Neural cell (in vitro differentiated cells): Measurements from ENCODE around the gene RABGGTA. TPM values are rescaled to one million over a fixed set of nuclear protein-coding genes. Genes with fewer than 3 reads are reported as not detected.

Experiments used
- H2AFZ ChIP-seq: fragments of 200-600, 300-800 bp; sonication (generic), shearing (Covaris generic); 2 replicates; pipeline ENCODE4 v1.6.0; 2014; ENCODE audit warnings: low read depth, mild to moderate bottlenecking, antibody characterized with exemption, low read length, moderate library complexity
- H3F3A ChIP-seq: fragments of 200-600 bp; shearing (Covaris generic); 2 replicates; pipeline ENCODE4 v1.6.1; 2016; ENCODE audit warnings: mild to moderate bottlenecking, moderate library complexity, mixed read lengths, antibody characterized with exemption, low read length; ENCODE audit not compliant: insufficient read depth, poor library complexity, severe bottlenecking
- H3K27ac ChIP-seq: fragments of 200-600, 300-800 bp; sonication (generic), shearing (Covaris generic); 2 replicates; pipeline ENCODE4 v1.5.1; 2014; ENCODE audit warnings: mild to moderate bottlenecking, low read length, moderate library complexity
- H3K27me3 ChIP-seq: fragments of 300-800, 200-600 bp; sonication (generic), shearing (Covaris generic); 2 replicates; pipeline ENCODE4 v1.6.0; 2014; ENCODE audit warnings: mild to moderate bottlenecking, low read depth, low read length, moderate library complexity; ENCODE audit not compliant: insufficient read depth
- H3K36me3 ChIP-seq: fragments of 300-800, 200-600 bp; sonication (generic), shearing (Covaris generic); 2 replicates; pipeline ENCODE4 v1.5.1; 2014; ENCODE audit warnings: mild to moderate bottlenecking, antibody characterized with exemption, low read length, moderate library complexity; ENCODE audit not compliant: insufficient read depth
- H3K4me2 ChIP-seq: fragments of 300-800, 200-600 bp; sonication (generic), shearing (Covaris generic); 2 replicates; pipeline ENCODE4 v1.6.0; 2014; ENCODE audit warnings: mild to moderate bottlenecking, low read length
- H3K4me3 ChIP-seq: fragments of 300-800, 200-600 bp; sonication (generic), shearing (Covaris generic); 2 replicates; pipeline ENCODE4 v1.5.1; 2014; ENCODE audit warnings: mild to moderate bottlenecking, low read length, moderate library complexity
- H3K79me2 ChIP-seq: fragments of 200-600 bp; shearing (Covaris generic); replicated peaks from 2 replicates; pipeline ENCODE4 v1.6.0; 2014; ENCODE audit warnings: mild to moderate bottlenecking, low read length, moderate library complexity; ENCODE audit not compliant: insufficient read depth
- H3K9ac ChIP-seq: fragments of 300-800, 200-600 bp; sonication (generic), shearing (Covaris generic); 2 replicates; pipeline ENCODE4 v1.6.1; 2016; ENCODE audit warnings: mild to moderate bottlenecking, low read length, mixed read lengths
- H3K9me2 ChIP-seq: fragments of 200-600 bp; shearing (Covaris generic); 2 replicates; pipeline ENCODE4 v1.6.1; 2016; ENCODE audit warnings: mild to moderate bottlenecking, low read length, mixed read lengths; ENCODE audit not compliant: insufficient read depth
- H3K9me3 ChIP-seq: fragments of 200-600, 300-800 bp; sonication (generic), shearing (Covaris generic); 2 replicates; pipeline ENCODE4 v1.6.1; 2016; ENCODE audit warnings: mild to moderate bottlenecking, mixed run types, low read length, moderate library complexity, mixed read lengths
- H4K20me1 ChIP-seq: fragments of 200-600 bp; shearing (Covaris generic); 2 replicates; pipeline ENCODE4 v1.6.1; 2016; ENCODE audit warnings: mild to moderate bottlenecking, mixed run types; ENCODE audit not compliant: insufficient read depth
- EP300 ChIP-seq: fragments of 450-650 bp; conservative IDR thresholded peaks from 2 replicates; pipeline ENCODE4 v1.6.1; 2014; ENCODE audit warnings: antibody characterized with exemption, mild to moderate bottlenecking, moderate library complexity; ENCODE audit not compliant: poor library complexity, severe bottlenecking
- EZH2 ChIP-seq: fragments of 200-600, 300-800 bp; shearing (Covaris generic), sonication (generic); IDR thresholded peaks from 2 replicates; pipeline ENCODE4 v1.6.1; 2014; ENCODE audit warnings: antibody characterized with exemption, low read length, borderline replicate concordance, mild to moderate bottlenecking; ENCODE audit not compliant: insufficient read depth, poor library complexity, severe bottlenecking
- MXI1 ChIP-seq: fragments of 450-650 bp; conservative IDR thresholded peaks from 2 replicates; pipeline ENCODE4 v1.6.1; 2014; ENCODE audit warnings: antibody characterized with exemption, mild to moderate bottlenecking; ENCODE audit not compliant: poor library complexity, severe bottlenecking
- POLR2AphosphoS5 ChIP-seq: IDR thresholded peaks from 2 replicates; pipeline ENCODE4 v1.6.1; 2012
- RAD21 ChIP-seq: fragments of 450-650 bp; conservative IDR thresholded peaks from 2 replicates; pipeline ENCODE4 v1.6.1; 2014; ENCODE audit warnings: antibody characterized with exemption, mild to moderate bottlenecking, moderate library complexity
- SMC3 ChIP-seq: fragments of 450-650 bp; conservative IDR thresholded peaks from 2 replicates; pipeline ENCODE4 v1.6.1; 2014; ENCODE audit warnings: antibody characterized with exemption, mild to moderate bottlenecking, moderate library complexity; ENCODE audit not compliant: poor library complexity
- TAF1 ChIP-seq: IDR thresholded peaks from 2 replicates; pipeline ENCODE4 v1.6.1; 2012; ENCODE audit warnings: low read depth
- polyA plus RNA-seq: library from polyadenylated mRNA; depleted of rRNA; stranded (reverse); fragments of >200 nt; gene quantifications from 2 replicates; pipeline ENCODE4 v1.2.3, GENCODE V29; 2014
- TF ChIP-seq, protein P1 (sequence below): fragments of 450-650 bp; IDR thresholded peaks from 2 replicates; pipeline ENCODE4 v1.5.1; 2014; ENCODE audit warnings: antibody characterized with exemption, mild to moderate bottlenecking, moderate library complexity; ENCODE audit not compliant: poor library complexity, severe bottlenecking
- TF ChIP-seq, protein P2 (sequence below): IDR thresholded peaks from 2 replicates; pipeline ENCODE4 v1.6.1; 2012; ENCODE audit warnings: borderline replicate concordance

RABGGTA gene
- polyA plus RNA-seq, 1 donor from 2014 or later = 33.2 TPM

DNA sequence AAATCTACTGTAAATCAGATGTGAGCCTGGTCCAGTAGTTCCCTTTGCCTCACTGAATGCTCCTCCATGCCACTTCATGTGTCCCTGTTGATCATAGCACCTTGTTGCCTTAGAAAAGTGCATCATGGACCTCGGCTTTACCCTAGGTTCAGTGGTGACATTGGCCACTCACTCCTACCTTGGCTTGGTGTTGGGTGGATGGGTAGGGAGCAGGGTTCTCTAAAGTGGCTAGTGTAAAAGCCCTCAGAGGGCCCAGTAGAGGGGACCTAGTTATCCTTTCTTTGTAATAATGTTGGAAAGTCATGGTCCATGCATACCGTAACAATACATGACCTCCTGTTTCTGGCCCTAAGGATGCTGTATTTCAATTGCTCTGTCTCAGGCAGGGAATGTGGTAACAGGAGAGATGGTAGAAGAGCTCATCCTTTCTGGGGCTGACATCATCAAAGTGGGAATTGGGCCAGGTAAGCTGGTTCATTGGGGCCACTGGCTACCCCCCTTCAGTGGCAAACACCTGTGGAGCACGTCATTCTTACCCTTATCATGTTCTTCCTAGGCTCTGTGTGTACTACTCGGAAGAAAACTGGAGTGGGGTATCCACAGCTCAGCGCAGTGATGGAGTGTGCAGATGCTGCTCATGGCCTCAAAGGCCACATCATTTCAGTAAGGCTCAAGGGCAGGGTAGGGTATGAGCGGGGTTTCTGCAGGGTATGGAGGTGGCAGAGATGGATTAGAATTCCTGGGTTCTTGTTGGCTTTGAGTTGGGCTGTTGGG, 34.5 kb downstream of the RABGGTA start:
- Histone ChIP-seq H3K4me3 (no peak overlapping the region), H3K9ac (no peak overlapping the region), H3K79me2 (peaks cover 31% of the 10 kb centered on the region), H3K9me2 (no peaks in the 10 kb centered on the region), H3K27me3 (no peaks in the 10 kb centered on the region), H3K36me3 (peaks cover 16% of the 10 kb centered on the region), H3K4me2 (no peak overlapping the region), H3K9me3 (no peaks in the 10 kb centered on the region), H2AFZ (no peak overlapping the region), H4K20me1 (peaks cover 5% of the 10 kb centered on the region), H3K27ac (no peak overlapping the region), H3F3A (no peaks in the 10 kb centered on the region)
- TF ChIP-seq, protein P1, sequence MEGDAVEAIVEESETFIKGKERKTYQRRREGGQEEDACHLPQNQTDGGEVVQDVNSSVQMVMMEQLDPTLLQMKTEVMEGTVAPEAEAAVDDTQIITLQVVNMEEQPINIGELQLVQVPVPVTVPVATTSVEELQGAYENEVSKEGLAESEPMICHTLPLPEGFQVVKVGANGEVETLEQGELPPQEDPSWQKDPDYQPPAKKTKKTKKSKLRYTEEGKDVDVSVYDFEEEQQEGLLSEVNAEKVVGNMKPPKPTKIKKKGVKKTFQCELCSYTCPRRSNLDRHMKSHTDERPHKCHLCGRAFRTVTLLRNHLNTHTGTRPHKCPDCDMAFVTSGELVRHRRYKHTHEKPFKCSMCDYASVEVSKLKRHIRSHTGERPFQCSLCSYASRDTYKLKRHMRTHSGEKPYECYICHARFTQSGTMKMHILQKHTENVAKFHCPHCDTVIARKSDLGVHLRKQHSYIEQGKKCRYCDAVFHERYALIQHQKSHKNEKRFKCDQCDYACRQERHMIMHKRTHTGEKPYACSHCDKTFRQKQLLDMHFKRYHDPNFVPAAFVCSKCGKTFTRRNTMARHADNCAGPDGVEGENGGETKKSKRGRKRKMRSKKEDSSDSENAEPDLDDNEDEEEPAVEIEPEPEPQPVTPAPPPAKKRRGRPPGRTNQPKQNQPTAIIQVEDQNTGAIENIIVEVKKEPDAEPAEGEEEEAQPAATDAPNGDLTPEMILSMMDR = no peak
- TF ChIP-seq EZH2 (no peak), SMC3 (no peak), EP300 (no peak), POLR2AphosphoS5 (no peak), MXI1 (no peak), RAD21 (no peak)
- TF ChIP-seq, protein P2, sequence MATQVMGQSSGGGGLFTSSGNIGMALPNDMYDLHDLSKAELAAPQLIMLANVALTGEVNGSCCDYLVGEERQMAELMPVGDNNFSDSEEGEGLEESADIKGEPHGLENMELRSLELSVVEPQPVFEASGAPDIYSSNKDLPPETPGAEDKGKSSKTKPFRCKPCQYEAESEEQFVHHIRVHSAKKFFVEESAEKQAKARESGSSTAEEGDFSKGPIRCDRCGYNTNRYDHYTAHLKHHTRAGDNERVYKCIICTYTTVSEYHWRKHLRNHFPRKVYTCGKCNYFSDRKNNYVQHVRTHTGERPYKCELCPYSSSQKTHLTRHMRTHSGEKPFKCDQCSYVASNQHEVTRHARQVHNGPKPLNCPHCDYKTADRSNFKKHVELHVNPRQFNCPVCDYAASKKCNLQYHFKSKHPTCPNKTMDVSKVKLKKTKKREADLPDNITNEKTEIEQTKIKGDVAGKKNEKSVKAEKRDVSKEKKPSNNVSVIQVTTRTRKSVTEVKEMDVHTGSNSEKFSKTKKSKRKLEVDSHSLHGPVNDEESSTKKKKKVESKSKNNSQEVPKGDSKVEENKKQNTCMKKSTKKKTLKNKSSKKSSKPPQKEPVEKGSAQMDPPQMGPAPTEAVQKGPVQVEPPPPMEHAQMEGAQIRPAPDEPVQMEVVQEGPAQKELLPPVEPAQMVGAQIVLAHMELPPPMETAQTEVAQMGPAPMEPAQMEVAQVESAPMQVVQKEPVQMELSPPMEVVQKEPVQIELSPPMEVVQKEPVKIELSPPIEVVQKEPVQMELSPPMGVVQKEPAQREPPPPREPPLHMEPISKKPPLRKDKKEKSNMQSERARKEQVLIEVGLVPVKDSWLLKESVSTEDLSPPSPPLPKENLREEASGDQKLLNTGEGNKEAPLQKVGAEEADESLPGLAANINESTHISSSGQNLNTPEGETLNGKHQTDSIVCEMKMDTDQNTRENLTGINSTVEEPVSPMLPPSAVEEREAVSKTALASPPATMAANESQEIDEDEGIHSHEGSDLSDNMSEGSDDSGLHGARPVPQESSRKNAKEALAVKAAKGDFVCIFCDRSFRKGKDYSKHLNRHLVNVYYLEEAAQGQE = no peak

DNA sequence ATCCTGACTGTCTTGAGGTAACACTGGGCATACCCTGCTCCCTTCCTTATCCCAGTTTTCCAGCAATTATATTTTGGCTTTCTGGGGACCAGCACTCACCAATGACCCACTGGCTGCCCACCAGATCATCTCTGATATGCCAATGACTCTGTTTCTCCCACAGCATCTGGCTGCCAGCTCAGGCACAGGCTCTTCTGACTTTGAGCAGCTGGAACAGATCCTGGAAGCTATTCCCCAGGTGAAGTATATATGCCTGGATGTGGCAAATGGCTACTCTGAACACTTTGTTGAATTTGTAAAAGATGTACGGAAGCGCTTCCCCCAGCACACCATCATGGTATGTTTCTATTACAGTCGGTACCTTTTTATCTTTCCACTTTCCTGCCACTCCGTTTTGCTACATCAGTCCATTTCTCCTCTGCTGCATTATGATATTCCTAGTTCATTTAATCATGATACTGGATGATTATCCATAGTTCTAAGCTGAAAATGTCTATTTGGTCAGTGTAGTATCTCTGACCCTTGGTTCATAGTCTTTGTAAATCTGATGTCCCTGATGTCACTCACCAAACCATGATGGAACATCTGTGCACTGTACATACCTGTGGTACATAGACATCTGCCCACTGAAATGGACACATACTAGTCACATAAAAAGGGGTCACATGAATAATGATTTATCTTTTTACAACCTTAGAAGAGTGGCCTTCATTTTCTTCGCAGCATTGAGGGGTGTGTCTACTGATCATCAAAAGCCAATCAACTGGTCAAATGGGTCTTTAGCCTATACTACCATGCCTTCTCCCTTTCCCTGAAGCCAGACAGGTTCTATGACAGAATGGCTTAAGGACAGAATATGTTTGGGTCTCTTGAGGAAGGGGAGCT, 35.4 kb downstream of the RABGGTA start:
- Histone ChIP-seq H3K79me2 (peaks cover 29% of the 10 kb centered on the region), H3K4me3 (no peak overlapping the region), H2AFZ (no peak overlapping the region), H3K9me3 (no peaks in the 10 kb centered on the region), H4K20me1 (peaks cover 5% of the 10 kb centered on the region), H3F3A (no peaks in the 10 kb centered on the region), H3K4me2 (no peak overlapping the region), H3K27me3 (no peaks in the 10 kb centered on the region), H3K9me2 (no peaks in the 10 kb centered on the region), H3K27ac (no peak overlapping the region), H3K9ac (no peak overlapping the region), H3K36me3 (peaks cover 16% of the 10 kb centered on the region)
- TF ChIP-seq, protein P1 = no peak
- TF ChIP-seq EZH2 = no peak
- TF ChIP-seq EP300 = no peak
- TF ChIP-seq RAD21 = no peak
- TF ChIP-seq MXI1 = no peak
- no peak for TF ChIP-seq POLR2AphosphoS5
- no peak for TF ChIP-seq SMC3
- TF ChIP-seq, protein P2 = no peak
- TF ChIP-seq TAF1 = no peak
